ENCODE data around the gene CPSF3.

Gene CPSF3

GRCh38 chr2:9406529-9407362 lies 16.7 kb upstream of the CPSF3 start:
- Histone ChIP-seq H3K4me1 (ENCODE audit: control insufficient read depth, insufficient read depth, low read length) (no peaks in the 10 kb centered on the region), H3K36me3 (ENCODE audit: control insufficient read depth in 2 of 2, insufficient read depth in 1 of 2, low read length in 2 of 2) (peaks cover 0 to 72% of the 10 kb centered on the region in 2 experiments), H3K4me3 (ENCODE audit: low read depth, low read length) (no peak overlapping the region), H3K9me3 (ENCODE audit: control insufficient read depth, insufficient read depth, low read depth, low read length) (no peaks in the 10 kb centered on the region), H3K27ac (ENCODE audit: extremely low read depth, low read depth, low read length) (no peak overlapping the region)
- no peak for TF ChIP-seq ZNF658 (tag by site-specific recombination; IDR thresholded peaks at IDR 0.05)
- no peak for TF ChIP-seq ZNF555 (tag by site-specific recombination; conservative IDR thresholded peaks at IDR 0.05)
- TF ChIP-seq ZIC2 (tag by site-specific recombination; IDR thresholded peaks at IDR 0.05): no peak
- no peak for TF ChIP-seq ZBTB17 (tag by site-specific recombination; IDR thresholded peaks at IDR 0.05)
- TF ChIP-seq SP2 (tag by site-specific recombination; IDR thresholded peaks at IDR 0.05): no peak
- no peak for TF ChIP-seq ZSCAN23 (tag by site-specific recombination; IDR thresholded peaks at IDR 0.05)
- TF ChIP-seq GLI4 (tag by site-specific recombination; IDR thresholded peaks at IDR 0.05): no peak
- no peak for TF ChIP-seq ZNF239 (tag by site-specific recombination; IDR thresholded peaks at IDR 0.05)
- TF ChIP-seq HOXC10 (CRISPR knock-in tag; IDR thresholded peaks at IDR 0.05): no peak
- TF ChIP-seq ZXDB (tag by site-specific recombination; IDR thresholded peaks at IDR 0.05): no peak
- TF ChIP-seq ZNF610 (tag by site-specific recombination; IDR thresholded peaks at IDR 0.05; ENCODE audit: borderline replicate concordance): no peak
- TF ChIP-seq YY1 (tag by site-specific recombination; IDR thresholded peaks at IDR 0.05): no peak
- TF ChIP-seq, protein P1, sequence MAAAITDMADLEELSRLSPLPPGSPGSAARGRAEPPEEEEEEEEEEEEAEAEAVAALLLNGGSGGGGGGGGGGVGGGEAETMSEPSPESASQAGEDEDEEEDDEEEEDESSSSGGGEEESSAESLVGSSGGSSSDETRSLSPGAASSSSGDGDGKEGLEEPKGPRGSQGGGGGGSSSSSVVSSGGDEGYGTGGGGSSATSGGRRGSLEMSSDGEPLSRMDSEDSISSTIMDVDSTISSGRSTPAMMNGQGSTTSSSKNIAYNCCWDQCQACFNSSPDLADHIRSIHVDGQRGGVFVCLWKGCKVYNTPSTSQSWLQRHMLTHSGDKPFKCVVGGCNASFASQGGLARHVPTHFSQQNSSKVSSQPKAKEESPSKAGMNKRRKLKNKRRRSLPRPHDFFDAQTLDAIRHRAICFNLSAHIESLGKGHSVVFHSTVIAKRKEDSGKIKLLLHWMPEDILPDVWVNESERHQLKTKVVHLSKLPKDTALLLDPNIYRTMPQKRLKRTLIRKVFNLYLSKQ (tag by site-specific recombination; IDR thresholded peaks at IDR 0.05; ENCODE audit: borderline replicate concordance): no peak
- TF ChIP-seq ZNF548 (tag by site-specific recombination; IDR thresholded peaks at IDR 0.05): no peak
- ChIA-PET POLR2A (no interaction called here), CTCF (no interaction called here)

DNA sequence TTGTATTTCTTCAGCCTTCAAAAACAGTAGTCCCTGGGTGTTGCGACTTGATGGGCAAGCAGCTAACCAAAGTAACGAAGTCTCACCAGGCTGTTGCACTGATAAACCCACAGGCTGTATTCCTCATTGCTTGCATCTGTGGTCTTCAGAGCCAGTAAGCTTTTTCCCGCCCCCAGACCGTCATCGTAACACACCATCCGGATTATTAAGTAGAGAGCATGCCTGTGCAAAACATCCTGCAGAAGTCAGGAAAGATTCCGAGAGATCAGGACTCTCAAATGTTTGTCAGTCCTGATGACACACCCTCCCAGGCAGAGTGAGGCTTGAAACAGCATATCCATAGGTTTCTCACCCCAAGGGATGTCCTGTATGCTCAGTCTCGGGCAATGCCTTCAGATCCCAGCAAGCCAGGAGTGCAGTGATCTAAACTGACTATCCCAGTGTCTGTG lies 16.1 kb upstream of the CPSF3 start:
- Histone ChIP-seq H3K9me3 (ENCODE audit: control insufficient read depth, insufficient read depth, low read depth, low read length) (no peaks in the 10 kb centered on the region), H3K4me3 (ENCODE audit: low read depth, low read length) (no peak overlapping the region), H3K4me1 (ENCODE audit: control insufficient read depth, insufficient read depth, low read length) (no peaks in the 10 kb centered on the region), H3K36me3 (ENCODE audit: control insufficient read depth in 2 of 2, insufficient read depth in 1 of 2, low read length in 2 of 2) (peaks cover 0 to 73% of the 10 kb centered on the region in 2 experiments), H3K27ac (ENCODE audit: extremely low read depth, low read depth, low read length) (no peak overlapping the region)
- no peak for TF ChIP-seq ZNF600 (tag by site-specific recombination; IDR thresholded peaks at IDR 0.05)
- TF ChIP-seq FEZF1 (tag by site-specific recombination; IDR thresholded peaks at IDR 0.05): no peak
- TF ChIP-seq, protein P2, sequence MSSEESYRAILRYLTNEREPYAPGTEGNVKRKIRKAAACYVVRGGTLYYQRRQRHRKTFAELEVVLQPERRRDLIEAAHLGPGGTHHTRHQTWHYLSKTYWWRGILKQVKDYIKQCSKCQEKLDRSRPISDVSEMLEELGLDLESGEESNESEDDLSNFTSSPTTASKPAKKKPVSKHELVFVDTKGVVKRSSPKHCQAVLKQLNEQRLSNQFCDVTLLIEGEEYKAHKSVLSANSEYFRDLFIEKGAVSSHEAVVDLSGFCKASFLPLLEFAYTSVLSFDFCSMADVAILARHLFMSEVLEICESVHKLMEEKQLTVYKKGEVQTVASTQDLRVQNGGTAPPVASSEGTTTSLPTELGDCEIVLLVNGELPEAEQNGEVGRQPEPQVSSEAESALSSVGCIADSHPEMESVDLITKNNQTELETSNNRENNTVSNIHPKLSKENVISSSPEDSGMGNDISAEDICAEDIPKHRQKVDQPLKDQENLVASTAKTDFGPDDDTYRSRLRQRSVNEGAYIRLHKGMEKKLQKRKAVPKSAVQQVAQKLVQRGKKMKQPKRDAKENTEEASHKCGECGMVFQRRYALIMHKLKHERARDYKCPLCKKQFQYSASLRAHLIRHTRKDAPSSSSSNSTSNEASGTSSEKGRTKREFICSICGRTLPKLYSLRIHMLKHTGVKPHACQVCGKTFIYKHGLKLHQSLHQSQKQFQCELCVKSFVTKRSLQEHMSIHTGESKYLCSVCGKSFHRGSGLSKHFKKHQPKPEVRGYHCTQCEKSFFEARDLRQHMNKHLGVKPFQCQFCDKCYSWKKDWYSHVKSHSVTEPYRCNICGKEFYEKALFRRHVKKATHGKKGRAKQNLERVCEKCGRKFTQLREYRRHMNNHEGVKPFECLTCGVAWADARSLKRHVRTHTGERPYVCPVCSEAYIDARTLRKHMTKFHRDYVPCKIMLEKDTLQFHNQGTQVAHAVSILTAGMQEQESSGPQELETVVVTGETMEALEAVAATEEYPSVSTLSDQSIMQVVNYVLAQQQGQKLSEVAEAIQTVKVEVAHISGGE (tag by site-specific recombination; conservative IDR thresholded peaks at IDR 0.05; ENCODE audit: low read depth): no peak
- TF ChIP-seq PRDM1 (tag by site-specific recombination; IDR thresholded peaks at IDR 0.05): no peak
- TF ChIP-seq, protein P3, sequence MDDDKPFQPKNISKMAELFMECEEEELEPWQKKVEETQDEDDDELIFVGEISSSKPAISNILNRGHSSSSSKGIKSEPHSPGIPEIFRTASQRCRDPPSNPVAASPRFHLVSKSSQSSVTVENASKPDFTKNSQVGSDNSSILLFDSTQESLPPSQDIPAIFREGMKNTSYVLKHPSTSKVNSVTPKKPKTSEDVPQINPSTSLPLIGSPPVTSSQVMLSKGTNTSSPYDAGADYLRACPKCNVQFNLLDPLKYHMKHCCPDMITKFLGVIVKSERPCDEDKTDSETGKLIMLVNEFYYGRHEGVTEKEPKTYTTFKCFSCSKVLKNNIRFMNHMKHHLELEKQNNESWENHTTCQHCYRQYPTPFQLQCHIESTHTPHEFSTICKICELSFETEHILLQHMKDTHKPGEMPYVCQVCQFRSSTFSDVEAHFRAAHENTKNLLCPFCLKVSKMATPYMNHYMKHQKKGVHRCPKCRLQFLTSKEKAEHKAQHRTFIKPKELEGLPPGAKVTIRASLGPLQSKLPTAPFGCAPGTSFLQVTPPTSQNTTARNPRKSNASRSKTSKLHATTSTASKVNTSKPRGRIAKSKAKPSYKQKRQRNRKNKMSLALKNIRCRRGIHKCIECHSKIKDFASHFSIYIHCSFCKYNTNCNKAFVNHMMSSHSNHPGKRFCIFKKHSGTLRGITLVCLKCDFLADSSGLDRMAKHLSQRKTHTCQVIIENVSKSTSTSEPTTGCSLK (tag by site-specific recombination; IDR thresholded peaks at IDR 0.05): no peak
- TF ChIP-seq ZNF2 (tag by site-specific recombination; IDR thresholded peaks at IDR 0.05): no peak
- no peak for TF ChIP-seq ZNF501 (tag by site-specific recombination; IDR thresholded peaks at IDR 0.05)
- no peak for TF ChIP-seq ZNF24 (tag by site-specific recombination; IDR thresholded peaks at IDR 0.05)
- TF ChIP-seq, protein P4, sequence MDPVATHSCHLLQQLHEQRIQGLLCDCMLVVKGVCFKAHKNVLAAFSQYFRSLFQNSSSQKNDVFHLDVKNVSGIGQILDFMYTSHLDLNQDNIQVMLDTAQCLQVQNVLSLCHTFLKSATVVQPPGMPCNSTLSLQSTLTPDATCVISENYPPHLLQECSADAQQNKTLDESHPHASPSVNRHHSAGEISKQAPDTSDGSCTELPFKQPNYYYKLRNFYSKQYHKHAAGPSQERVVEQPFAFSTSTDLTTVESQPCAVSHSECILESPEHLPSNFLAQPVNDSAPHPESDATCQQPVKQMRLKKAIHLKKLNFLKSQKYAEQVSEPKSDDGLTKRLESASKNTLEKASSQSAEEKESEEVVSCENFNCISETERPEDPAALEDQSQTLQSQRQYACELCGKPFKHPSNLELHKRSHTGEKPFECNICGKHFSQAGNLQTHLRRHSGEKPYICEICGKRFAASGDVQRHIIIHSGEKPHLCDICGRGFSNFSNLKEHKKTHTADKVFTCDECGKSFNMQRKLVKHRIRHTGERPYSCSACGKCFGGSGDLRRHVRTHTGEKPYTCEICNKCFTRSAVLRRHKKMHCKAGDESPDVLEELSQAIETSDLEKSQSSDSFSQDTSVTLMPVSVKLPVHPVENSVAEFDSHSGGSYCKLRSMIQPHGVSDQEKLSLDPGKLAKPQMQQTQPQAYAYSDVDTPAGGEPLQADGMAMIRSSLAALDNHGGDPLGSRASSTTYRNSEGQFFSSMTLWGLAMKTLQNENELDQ (tag by site-specific recombination; IDR thresholded peaks at IDR 0.05; ENCODE audit: low read depth): no peak
- TF ChIP-seq ZNF214 (tag by site-specific recombination; IDR thresholded peaks at IDR 0.05; ENCODE audit: borderline replicate concordance): no peak
- TF ChIP-seq ZNF140 (tag by site-specific recombination; IDR thresholded peaks at IDR 0.05): no peak
- CTCF ChIA-PET: no interaction called here
- POLR2A ChIA-PET: no interaction called here
